Measurements from ENCODE around the gene ADAMTS17.

DNA sequence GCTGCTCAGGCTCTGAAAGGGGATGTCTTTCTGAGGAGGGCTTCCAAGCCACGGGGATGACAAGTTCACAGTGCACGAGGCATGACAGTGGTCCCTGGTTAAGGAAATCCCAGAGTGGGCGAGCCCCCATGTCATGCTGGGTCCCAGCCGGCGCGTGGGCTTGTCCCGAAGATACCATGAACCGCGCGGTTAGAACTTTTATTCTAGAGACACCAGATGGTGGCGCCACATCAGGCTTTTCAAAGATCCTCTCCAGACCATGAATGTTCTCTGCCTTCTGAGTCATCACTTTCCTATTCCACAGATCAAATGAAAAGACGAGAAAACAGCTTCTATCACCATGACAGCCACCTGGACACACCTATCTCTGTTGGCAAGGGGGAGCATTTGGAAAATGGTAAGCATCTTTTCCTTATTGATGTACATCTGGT, 380.7 kb downstream of the ADAMTS17 start:
- TF ChIP-seq YY1 (IDR thresholded peaks at IDR 0.05; ENCODE audit: low read depth) (no peak), CEBPB (IDR thresholded peaks at IDR 0.05) (no peak), FOXM1 (IDR thresholded peaks at IDR 0.05; ENCODE audit: borderline replicate concordance, low read depth) (no peak), EP300 (IDR thresholded peaks at IDR 0.05; ENCODE audit: borderline replicate concordance) (no peak)
- TF ChIP-seq, protein P1, sequence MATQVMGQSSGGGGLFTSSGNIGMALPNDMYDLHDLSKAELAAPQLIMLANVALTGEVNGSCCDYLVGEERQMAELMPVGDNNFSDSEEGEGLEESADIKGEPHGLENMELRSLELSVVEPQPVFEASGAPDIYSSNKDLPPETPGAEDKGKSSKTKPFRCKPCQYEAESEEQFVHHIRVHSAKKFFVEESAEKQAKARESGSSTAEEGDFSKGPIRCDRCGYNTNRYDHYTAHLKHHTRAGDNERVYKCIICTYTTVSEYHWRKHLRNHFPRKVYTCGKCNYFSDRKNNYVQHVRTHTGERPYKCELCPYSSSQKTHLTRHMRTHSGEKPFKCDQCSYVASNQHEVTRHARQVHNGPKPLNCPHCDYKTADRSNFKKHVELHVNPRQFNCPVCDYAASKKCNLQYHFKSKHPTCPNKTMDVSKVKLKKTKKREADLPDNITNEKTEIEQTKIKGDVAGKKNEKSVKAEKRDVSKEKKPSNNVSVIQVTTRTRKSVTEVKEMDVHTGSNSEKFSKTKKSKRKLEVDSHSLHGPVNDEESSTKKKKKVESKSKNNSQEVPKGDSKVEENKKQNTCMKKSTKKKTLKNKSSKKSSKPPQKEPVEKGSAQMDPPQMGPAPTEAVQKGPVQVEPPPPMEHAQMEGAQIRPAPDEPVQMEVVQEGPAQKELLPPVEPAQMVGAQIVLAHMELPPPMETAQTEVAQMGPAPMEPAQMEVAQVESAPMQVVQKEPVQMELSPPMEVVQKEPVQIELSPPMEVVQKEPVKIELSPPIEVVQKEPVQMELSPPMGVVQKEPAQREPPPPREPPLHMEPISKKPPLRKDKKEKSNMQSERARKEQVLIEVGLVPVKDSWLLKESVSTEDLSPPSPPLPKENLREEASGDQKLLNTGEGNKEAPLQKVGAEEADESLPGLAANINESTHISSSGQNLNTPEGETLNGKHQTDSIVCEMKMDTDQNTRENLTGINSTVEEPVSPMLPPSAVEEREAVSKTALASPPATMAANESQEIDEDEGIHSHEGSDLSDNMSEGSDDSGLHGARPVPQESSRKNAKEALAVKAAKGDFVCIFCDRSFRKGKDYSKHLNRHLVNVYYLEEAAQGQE (IDR thresholded peaks at IDR 0.05; ENCODE audit: low read depth), result no peak
- TF ChIP-seq, protein P2, sequence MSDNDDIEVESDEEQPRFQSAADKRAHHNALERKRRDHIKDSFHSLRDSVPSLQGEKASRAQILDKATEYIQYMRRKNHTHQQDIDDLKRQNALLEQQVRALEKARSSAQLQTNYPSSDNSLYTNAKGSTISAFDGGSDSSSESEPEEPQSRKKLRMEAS (IDR thresholded peaks at IDR 0.05), result no peak

Measured in Ishikawa (cell line).